ENCODE results near the gene ADD3.

ADD3 gene

GRCh38 chr10:110006358-110007160, 1.2 kb upstream of the ADD3 start:
- DNase-seq, result peak; percentile 22

DNA sequence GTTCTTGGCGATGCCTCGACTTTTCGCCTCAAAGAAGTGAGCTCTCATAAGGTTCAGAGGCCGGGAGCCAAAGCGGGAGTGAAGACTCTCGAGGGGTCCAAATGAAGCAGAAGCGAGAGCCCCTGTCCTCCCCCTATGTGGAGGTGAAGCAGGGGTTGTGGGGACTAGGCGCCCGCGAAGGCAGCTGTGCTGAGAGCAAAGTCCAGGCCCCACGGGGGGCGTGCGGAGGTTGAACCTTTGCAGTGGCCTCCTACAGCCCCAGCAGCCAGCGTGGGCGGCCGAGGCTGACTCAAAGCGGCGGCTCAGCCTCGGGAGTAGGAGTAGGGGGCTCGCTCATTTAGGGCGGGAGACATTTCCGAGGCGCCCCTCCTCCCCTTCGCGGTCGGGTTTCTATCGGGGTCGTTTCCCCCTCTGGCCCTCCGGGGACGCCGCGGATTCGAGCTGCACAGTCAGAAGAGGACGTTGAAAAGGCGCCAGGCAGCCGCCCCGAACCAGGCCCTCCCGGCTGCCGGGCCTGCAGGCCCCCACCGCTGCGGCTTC, 553 bp upstream of the ADD3 start:
- peak; percentile 72 for DNase-seq

DNA sequence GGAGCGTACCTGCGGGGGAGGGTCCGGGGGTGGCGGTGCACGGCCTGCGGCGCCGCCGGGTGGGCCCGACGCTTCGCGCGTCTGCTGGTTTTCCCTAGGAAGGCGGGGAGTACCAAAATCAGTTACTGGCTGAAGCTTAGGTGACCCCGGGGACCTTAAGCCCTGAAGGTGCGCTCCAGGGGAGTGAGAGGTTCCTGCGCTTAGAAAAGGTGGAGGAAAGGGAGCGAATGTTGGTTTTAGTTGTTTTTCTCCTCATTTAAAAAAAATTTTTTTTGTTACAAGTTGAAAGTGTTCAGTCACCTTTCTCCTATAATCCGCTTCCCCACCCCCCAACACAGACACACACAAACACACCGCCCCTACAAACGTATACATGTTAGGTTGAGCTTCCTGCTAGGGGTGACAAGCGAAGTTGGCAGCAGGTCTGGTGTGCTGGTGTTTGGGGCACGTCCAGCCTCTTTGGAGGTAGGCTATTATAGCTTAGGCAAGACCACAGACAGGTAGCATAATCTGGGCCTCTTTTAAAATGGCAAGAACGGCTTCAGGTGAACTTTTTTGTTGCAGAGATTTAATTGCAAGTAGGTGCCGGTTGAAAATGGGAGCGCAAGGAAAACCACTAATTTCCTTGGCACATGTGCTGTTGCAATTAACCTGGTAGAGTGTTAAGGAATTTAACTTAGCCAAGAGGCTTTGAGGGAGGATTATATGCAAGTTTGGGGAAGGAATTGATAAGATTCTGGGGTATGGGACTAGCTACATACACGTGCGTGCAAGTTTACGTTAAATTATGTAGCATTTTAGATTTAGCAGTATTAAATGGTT, 945 bp downstream of the ADD3 start:
- peak; percentile 44 for DNase-seq

GRCh38 chr10:110009736-110010475, 2.1 kb downstream of the ADD3 start:
- peak; percentile 29 for DNase-seq

GRCh38 chr10:110010486-110011378, 2.9 kb downstream of the ADD3 start:
- no peak for DNase-seq

GRCh38 chr10:110011681-110012080, 3.9 kb downstream of the ADD3 start:
- DNase-seq, result no peak

- DNase-seq, result no peak
These were observed 6.0 kb downstream of the ADD3 start for GRCh38 chr10:110013630-110014293.

- no peak for DNase-seq
These were observed 8.3 kb downstream of the ADD3 start for GRCh38 chr10:110016039-110016438.

- DNase-seq, result no peak
These were observed 9.3 kb downstream of the ADD3 start for GRCh38 chr10:110017052-110017451.

DNA sequence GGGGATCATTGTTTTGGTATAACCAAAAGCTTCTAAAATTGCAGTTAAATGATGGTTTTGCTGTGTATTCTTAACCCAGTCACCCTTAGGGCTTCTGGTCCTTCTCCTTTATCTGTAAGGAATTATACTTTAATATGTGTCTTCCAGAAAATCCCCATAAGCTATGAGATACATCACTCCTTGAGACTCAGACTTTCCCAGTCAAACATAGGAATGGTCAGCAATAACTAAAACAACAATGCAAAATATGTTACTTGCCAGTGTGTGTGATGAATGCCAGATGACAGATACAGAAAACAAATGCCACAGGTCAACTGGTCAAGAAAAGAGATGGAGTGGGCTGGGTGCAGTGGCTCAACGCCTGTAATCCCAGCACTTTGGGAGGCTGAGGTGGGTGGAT, 10.1 kb downstream of the ADD3 start:
- no peak for DNase-seq

- no peak for DNase-seq
These were observed 12.5 kb downstream of the ADD3 start for GRCh38 chr10:110020265-110020664.

DNA sequence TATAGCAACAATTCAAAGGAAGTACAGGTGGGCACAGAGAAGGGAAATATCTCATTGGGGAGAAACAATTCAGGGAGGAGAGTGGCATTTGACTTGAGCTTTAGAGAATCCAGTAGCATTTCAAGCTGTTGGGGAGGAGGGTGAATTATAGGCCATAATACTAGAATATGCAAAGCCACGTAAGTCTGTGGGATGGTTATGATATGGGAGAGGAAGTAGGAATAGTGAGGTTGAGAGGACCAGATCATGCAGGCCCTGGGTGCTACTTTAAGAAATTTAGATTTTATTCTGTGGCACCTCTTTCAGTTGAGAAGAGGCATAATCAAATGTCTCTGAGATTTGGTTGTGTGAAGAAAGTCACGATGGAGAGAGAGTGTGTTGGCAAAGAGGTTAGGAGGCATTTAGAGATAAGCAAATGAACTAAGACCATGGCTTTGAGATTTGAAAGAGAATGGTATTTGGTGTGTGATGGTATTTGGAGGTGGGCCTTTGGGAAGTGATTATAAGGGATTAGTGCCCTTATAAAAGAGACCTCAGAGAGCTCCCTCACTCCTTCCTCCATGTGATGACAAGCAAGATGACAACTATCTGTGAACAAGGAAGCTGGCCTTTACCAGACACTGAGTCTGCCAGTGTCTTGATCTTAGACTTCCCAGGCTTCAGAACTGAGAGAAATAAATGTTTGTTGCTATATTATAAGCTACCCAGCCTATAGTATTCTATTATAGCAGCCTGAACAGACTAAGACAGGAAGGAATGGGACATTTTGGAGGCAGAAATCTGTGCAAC, 15.1 kb downstream of the ADD3 start:
- DNase-seq, result no peak

GRCh38 chr10:110023785-110024465, 16.1 kb downstream of the ADD3 start:
- no peak for DNase-seq

DNA sequence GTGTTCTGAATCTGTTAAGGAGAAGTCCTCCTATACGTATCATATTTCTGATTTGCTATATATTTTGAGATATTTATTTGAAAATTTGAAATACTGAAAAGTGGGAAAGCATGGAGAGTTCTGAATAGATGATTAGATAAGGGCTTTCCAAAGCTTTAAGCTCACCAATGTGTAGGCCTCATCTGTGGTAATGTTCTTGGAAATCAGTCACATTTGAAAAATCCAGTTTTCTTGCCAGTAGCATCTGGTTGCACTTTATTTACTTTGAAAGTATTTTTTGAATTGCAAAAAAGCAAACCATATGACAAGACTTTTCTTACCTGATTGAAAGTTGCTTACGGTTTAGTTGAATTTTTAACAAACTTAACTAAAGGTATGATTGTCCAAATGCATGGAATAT, 21.7 kb downstream of the ADD3 start:
- DNase-seq, result no peak

DNA sequence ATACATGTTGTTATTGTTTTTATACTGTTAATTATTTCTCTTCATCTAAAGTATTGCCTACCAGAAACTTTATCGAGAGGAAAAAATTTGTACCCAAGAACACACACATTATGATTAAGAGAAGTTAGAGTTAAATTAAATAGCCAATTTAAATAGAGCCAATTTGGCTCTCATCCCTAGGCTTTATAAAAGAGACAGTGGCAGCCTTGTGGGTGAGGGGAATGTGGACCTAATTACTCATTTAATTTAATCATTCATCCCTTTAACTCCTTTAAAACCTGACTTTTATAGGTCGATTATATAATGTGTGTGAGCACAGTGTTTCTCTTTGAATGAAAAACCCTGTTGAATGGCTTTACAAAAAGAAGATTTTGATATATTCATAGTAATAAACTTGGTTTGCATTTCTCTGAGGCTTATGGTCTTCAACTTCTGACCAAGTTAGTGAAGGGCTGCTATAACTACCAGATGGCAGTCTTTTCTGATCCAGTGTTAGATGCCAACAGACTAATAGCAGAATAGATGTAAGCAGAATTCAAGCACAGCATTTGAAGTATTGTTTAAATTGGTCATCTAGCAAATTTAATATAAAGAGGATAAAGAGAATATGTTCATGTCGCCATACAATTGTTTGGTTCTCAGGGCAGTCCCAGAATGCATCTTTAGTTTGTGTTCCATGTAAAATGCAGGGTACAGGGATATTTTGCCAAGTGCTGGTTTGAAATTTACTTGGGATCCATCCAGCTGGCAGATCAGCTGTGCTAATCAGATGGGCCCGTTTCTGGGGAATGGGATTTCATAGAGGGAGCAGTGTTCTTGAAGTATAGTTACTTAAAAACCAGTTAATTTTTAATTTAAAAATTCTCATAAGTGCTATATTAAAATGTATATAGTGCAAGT, 25.3 kb downstream of the ADD3 start:
- no peak for DNase-seq

- DNase-seq, result no peak
These were observed 26.0 kb downstream of the ADD3 start for GRCh38 chr10:110033701-110034235.

DNA sequence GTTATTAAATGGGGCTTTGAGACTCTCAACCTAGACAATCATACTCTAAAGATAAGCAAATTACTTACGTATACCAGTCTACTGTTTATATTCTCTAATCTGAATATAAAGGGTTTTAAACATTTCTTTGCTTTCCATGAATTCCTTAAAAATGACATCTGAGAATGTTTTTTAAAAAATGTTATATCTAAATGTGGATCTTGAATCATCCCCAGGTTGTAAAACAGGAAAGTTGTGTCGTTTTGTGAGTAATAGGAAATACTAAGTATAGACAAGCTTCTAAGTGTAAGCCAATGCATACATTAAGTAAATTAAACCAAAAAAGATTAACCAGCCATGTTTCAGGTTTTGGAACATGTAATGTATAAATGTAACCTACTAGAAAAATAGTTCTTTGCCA, 26.8 kb downstream of the ADD3 start:
- no peak for DNase-seq

DNA sequence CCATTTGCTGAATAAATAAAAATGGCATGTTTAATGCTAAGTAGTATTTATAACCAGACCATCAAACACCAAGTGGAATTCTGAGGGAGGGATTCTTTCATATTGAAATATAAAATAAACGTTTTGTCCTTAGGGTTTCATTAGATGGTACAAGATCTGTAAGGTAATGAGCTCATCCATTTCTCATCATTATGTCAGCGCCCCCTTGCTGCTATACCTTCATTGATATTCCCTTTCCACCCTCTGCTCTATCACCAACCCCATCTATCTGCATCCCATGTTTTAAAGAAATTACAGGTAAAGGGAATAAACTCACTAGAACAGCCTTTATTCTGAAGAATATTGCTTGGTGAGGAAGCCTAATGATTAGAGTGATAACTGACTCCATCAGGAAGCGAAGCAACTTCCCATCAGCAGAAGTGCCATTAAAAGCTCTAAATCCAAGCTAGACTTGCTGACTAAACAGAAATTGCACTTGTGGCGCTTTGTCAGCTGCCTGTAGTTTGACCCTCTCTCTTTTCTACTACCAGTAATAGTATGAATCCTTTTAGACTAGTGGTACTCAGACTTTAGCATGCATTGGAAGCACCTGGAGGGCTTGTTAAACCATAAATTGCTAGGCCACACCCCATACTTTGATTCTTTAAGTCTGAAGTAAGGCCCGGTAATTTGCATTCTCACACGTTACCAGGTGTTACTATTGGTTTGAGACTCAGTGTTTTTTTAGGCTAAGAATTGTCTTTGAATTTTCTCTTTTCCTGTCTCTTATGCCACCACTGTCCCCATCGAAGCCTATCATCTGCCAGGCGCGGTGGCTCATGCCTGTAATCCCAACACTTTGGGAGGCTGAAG, 27.5 kb downstream of the ADD3 start:
- DNase-seq, result no peak

Measured in activated naive CD4-positive, alpha-beta T cell treated with anti-CD3 and anti-CD28 coated beads, Interleukin-2, amount 50 U/mL, for 16 hours (primary cell).